ENCODE measurements around the gene ECE2.

Gene ECE2

GRCh38 chr3:184322731-184323487 lies 47.1 kb downstream of the ECE2 start:
- no peak for TF ChIP-seq POLR2A (IDR thresholded peaks at IDR 0.05; ENCODE audit: extremely low read depth, insufficient read length)
- no peak for TF ChIP-seq MAX (IDR thresholded peaks at IDR 0.05; ENCODE audit: low read depth, low read length)
- TF ChIP-seq MYC (IDR thresholded peaks at IDR 0.05; ENCODE audit: low read depth, low read length): no peak
- no peak for TF ChIP-seq CTCF (IDR thresholded peaks at IDR 0.05; ENCODE audit: low read depth, low read length)
- no peak overlapping the region for H3K4me3 ChIP-seq (ENCODE audit: low read depth, low read length)
- DNase-seq (ENCODE audit: low read depth): no peak

GRCh38 chr3:184323696-184324095 lies 47.9 kb downstream of the ECE2 start:
- no peak for TF ChIP-seq CTCF (IDR thresholded peaks at IDR 0.05; ENCODE audit: low read depth, low read length)
- no peak for TF ChIP-seq POLR2A (IDR thresholded peaks at IDR 0.05; ENCODE audit: extremely low read depth, insufficient read length)
- TF ChIP-seq MYC (IDR thresholded peaks at IDR 0.05; ENCODE audit: low read depth, low read length): no peak
- TF ChIP-seq MAX (IDR thresholded peaks at IDR 0.05; ENCODE audit: low read depth, low read length): no peak
- H3K4me3 ChIP-seq (ENCODE audit: low read depth, low read length): no peak overlapping the region
- no peak for DNase-seq (ENCODE audit: low read depth)

DNA sequence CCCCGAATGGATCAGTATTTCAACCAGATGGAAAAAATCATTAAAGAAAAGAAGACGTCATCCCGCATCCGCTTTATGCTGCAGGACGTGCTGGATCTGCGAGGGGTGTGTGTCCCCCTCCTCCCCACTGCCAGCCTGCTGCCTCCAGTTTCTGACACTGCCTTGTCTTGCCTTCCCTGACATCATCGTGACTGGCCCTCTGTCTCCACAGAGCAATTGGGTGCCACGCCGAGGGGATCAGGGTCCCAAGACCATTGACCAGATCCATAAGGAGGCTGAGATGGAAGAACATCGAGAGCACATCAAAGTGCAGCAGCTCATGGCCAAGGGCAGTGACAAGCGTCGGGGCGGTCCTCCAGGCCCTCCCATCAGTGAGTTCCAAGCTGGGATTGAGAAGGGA lies 49.4 kb downstream of the ECE2 start:
- H3K4me3 ChIP-seq (ENCODE audit: low read depth, low read length): no peak overlapping the region
- TF ChIP-seq MYC (IDR thresholded peaks at IDR 0.05; ENCODE audit: low read depth, low read length): no peak
- TF ChIP-seq POLR2A (IDR thresholded peaks at IDR 0.05; ENCODE audit: extremely low read depth, insufficient read length): no peak
- no peak for TF ChIP-seq MAX (IDR thresholded peaks at IDR 0.05; ENCODE audit: low read depth, low read length)
- no peak for TF ChIP-seq CTCF (IDR thresholded peaks at IDR 0.05; ENCODE audit: low read depth, low read length)
- no peak for DNase-seq (ENCODE audit: low read depth)

DNA sequence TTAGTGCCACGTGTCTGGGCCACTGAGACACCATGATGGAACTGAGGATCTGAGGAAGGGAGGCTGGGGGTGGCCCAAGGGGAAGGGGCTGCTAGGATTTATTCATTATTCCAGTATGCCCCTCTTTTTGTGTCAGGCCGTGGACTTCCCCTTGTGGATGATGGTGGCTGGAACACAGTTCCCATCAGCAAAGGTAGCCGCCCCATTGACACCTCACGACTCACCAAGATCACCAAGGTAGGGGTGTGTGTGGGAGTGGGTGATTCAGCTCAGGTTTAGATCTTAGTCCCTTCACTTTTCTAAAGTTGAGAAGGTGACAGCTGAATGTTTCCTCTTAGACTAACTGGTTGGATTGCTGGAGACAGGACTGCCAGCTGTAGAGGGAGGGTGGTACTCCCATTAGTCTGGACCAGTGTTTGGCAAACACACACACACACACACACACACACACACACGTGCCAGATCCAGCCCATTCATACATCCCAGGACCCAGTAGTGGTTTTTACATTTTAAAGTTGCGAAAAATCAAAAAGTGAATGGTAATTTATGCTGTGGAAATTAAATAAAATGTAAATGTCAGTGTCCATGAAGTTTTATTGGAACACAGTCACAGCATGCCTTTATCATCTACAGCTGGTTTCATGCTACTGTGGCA lies 50.0 kb downstream of the ECE2 start:
- no peak for DNase-seq (ENCODE audit: low read depth)
- TF ChIP-seq MYC (IDR thresholded peaks at IDR 0.05; ENCODE audit: low read depth, low read length) (no peak), MAX (IDR thresholded peaks at IDR 0.05; ENCODE audit: low read depth, low read length) (no peak), CTCF (IDR thresholded peaks at IDR 0.05; ENCODE audit: low read depth, low read length) (no peak), POLR2A (IDR thresholded peaks at IDR 0.05; ENCODE audit: extremely low read depth, insufficient read length) (no peak)
- H3K4me3 ChIP-seq (ENCODE audit: low read depth, low read length): no peak overlapping the region

GRCh38 chr3:184327171-184327570 lies 51.3 kb downstream of the ECE2 start:
- DNase-seq (ENCODE audit: low read depth): no peak
- TF ChIP-seq POLR2A (IDR thresholded peaks at IDR 0.05; ENCODE audit: extremely low read depth, insufficient read length): no peak
- TF ChIP-seq CTCF (IDR thresholded peaks at IDR 0.05; ENCODE audit: low read depth, low read length): no peak
- TF ChIP-seq MYC (IDR thresholded peaks at IDR 0.05; ENCODE audit: low read depth, low read length): no peak
- TF ChIP-seq MAX (IDR thresholded peaks at IDR 0.05; ENCODE audit: low read depth, low read length): no peak
- H3K4me3 ChIP-seq (ENCODE audit: low read depth, low read length): no peak overlapping the region

All from NB4 (cell line).